Motor neuron (in vitro differentiated cells): ENCODE results near the gene SLC26A2. TPM values are rescaled to one million over a fixed set of nuclear protein-coding genes. Genes with fewer than 3 reads are reported as not detected.

Experiments used
- ATAC-seq, 8 experiments: fragments of 200-7000 bp; cut with Tn5 transposase; replicated peaks in 6 of 8; 2 replicates each; pipeline ENCODE4 v1.8.0; 2021; ENCODE audit warnings: mild to moderate bottlenecking in 8 of 8, moderate library complexity in 8 of 8
- H3K27ac ChIP-seq, 2 donors: fragments of 250-450 bp; sonication (Bioruptor Pico); 2 replicates each; pipeline ENCODE4 v1.9.0; 2021; ENCODE audit warnings: antibody characterized with exemption in 2 of 2, mild to moderate bottlenecking in 2 of 2, moderate library complexity in 1 of 2
- H3K4me1 ChIP-seq, 2 donors: fragments of 250-450 bp; sonication (Bioruptor Pico); replicated peaks in 1 of 2; 2 replicates each; pipeline ENCODE4 v1.6.1; 2021; ENCODE audit warnings: antibody characterized with exemption in 2 of 2, mild to moderate bottlenecking in 2 of 2, moderate library complexity in 1 of 2
- H3K4me3 ChIP-seq, 5 donors: fragments of 250-450 bp; sonication (Bioruptor Pico); 2 replicates each; pipeline ENCODE4 v1.9.0; 2021; ENCODE audit warnings: antibody characterized with exemption in 5 of 5, mild to moderate bottlenecking in 5 of 5, moderate library complexity in 4 of 5
- WGBS, 10 experiments: fragments of 450-650 bp; shearing (Covaris generic); methylation state at CpG; one replicate each; pipeline ENCODE4 v1.0.0; 2022; 5-methylcytosine and 5-hydroxymethylcytosine counted together
- in situ Hi-C, 9 experiments: fragments of 400-800 bp; cut with MboI; loops; one replicate each; pipeline ENCODE4 v1.15.0; 2021; ENCODE audit warnings: low sequenced_read_pairs in 9 of 9, low pct_unique_long_range_greater_than_20kb in 2 of 9; ENCODE audit not compliant: unreplicated experiment in 9 of 9
- total RNA-seq, 8 experiments: library from RNA; unstranded; fragments of 300-600 nt; gene quantifications; 2 replicates each; pipeline versions ENCODE4 v1.2.3 to v1.2.4, GENCODE V29; 2022

SLC26A2 gene
- total RNA-seq, 8 experiments from 2014 or later = 6.9 to 17.0 (median 8.1) TPM

DNA sequence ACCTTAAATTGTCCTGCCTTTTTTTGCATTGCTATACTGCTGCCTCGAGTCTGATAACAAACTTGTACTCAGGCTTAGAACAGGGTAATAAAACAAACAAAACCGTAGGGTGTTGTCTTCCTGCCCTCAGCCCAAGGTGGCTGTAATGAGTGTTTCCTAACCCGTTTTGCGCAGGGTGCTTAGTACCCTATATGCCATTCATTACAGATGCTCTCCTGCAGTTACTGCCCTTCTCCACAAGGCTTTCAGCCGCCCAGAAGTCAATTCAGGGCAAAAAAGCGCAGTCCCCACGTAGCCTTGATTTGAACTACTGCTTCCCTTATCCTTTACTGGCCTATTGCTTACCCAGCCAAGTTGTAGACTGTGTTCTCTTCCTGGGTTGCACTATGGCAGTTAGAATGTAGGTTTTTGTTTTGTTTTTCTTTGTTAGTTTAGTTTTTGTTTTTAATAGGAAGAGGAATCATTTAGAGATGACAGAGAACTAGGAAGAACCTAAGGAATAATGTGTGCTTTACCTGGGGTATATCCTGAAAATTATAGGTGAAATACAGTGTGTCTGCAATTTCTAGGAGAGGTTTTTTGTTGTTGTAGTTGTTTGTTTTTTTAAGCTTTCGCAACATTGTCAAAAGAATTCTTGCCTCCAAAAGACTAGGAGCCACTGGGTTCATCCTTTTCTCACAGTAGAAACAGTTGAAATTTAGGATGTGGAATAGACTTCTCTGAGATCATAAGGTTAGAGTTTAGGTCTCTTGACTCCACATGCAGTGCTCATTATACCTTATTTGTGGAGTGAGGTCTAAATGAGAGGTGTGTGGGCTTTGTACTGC is 41.3 kb downstream of the SLC26A2 start:
- ATAC-seq = peak in 4 of 8 experiments; percentile 4 to 51 (median 22)
- in situ Hi-C loops = no loop called here
- H3K27ac ChIP-seq = no peak overlapping the region
- WGBS, 10 experiments = 0 to 55% (median 19%) methylated on average over 1 to 7 of the region's 8 CpGs; no CpG with 5 or more reads in 1 of the 10 experiments
- peaks cover 12 to 18% of the 10 kb centered on the region in 2 donors for H3K4me1 ChIP-seq
- peak overlapping the region; percentile 60 to 96 (median 91) for H3K4me3 ChIP-seq

DNA sequence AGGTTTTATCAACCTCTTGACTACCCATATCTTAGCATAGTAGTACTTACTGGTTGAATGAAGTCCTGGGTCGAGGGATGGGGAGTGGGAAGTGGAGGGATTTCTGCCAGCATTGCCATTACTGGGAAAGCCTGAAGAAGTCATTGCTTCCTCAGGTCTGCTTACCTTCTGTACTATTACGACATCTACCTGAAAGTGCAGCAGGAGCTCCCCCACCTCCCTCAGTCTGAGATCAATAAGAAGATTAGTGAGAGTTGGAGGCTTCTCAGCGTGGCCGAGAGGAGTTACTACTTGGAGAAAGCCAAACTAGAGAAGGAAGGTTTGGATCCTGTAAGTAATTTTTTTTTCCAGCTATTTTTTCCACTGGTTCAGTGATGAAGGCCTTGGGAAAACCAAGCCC is 45.8 kb downstream of the SLC26A2 start:
- 76 to 100% (median 95%) methylated on average over 2 to 4 of the region's 4 CpGs; no CpG with 5 or more reads in 2 of the 10 experiments for WGBS, 10 experiments
- H3K27ac ChIP-seq = no peak overlapping the region
- in situ Hi-C loops = no loop called here
- H3K4me3 ChIP-seq = no peak overlapping the region
- peaks cover 5 to 8% of the 10 kb centered on the region in 2 donors for H3K4me1 ChIP-seq
- ATAC-seq = no peak

DNA sequence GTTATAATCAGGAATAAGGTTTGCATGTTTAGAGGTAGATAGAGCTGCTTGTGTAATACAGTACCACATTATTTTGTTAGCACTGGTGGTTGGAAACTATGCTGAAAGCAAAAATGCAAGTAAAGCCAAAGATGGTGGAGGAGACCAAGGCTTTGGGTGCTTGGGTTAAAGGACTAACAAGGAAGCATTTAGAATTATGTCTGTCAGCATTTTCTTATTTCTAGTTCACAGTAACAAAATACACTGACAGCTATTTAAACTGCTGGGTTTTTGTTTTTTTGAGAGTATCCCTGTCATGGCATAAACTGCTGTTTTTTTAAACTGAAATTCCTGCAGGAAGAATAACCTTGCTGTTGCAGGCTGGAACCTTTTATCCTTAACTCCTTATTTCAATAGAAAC is 46.5 kb downstream of the SLC26A2 start:
- Histone ChIP-seq H3K4me3 (no peak overlapping the region), H3K4me1 (peaks cover 5 to 6% of the 10 kb centered on the region in 2 donors), H3K27ac (no peak overlapping the region)
- ATAC-seq = no peak
- in situ Hi-C loops = no loop called here

DNA sequence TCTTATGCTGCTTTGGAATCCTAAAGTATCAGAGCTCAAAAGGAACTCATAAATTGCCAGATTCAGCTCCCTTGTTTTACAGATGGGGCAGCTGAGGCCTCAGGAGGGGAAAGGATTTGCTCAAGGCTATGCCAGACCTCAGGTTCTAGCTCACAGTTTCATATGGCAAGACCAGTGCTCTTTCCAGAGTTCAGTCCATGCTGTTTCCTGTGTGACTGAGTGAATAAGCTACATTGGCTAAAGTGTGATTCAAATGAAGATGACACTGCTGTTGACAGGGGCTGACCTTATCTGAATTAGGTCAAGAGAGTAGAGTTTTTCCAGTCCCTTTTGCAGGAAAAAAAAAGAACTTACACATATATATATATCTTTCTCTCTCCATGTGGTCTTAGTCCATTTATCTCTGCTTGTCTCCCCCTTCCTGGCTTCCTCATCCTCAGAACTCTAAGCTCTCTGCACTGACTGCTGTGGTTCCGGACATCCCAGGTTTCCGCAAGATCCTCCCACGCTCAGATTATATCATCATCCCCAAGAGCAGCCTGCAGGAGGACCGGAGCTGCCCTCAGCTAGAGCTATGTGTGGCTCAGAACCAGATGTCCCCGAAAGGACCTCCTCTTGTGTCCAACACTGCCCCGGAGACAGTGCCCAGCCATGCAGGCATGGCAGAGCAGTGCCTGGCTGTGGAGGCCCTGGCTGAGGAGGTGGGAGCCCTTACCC is 49.3 kb downstream of the SLC26A2 start:
- no peak overlapping the region for H3K4me3 ChIP-seq
- no peak overlapping the region for H3K27ac ChIP-seq
- no peaks in the 10 kb centered on the region for H3K4me1 ChIP-seq
- in situ Hi-C loops = no loop called here
- ATAC-seq = no peak
- 55 to 100% (median 93%) methylated on average over 2 to 6 of the region's 6 CpGs; no CpG with 5 or more reads in 4 of the 10 experiments for WGBS, 10 experiments

DNA sequence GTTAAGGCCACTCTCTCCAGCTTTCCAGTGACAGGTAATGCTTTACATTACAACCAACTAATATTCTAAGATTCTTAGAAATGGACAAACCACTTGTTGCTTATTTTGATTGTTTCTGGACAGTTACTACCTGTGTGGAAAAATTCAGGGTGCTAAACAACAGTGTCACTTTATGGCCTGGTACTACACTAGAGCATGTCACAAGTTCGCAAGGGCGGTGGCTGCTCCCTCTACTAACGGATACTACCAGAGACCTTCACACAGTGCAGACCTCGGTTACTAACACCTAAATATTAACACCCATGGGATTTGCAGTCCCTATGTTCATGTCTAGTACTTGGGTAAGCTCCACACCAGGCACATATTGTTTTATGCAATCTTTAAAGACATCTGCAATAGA is 53.4 kb downstream of the SLC26A2 start:
- Histone ChIP-seq H3K27ac (no peak overlapping the region), H3K4me3 (no peak overlapping the region), H3K4me1 (no peaks in the 10 kb centered on the region)
- 90 to 100% (median 100%) methylated on average over 1 to 4 of the region's 4 CpGs; no CpG with 5 or more reads in 2 of the 10 experiments for WGBS, 10 experiments
- no peak for ATAC-seq
- in situ Hi-C loops = no loop called here

DNA sequence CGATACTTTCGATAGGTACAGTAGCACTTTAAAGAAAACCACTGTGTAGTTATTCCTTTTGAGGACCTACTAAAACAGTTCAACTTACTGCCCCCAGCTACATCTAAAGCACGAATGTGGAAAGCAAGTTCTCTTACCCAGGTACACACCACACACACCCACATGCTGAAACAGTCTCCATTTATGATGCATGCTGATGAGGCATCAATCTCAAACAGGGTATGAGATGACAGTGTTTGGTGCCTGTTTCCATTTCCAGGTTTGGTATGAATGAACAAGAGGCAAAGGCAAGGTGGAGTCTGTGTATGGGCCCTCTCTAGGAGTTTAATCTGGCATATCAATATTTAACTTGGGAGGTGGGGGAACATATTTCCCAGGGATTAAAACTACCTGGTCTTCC is 53.9 kb downstream of the SLC26A2 start:
- no peak overlapping the region for H3K4me3 ChIP-seq
- WGBS, 10 experiments = 85 to 100% (median 100%) methylated on average over 2 to 3 of the region's 3 CpGs
- no peak overlapping the region for H3K27ac ChIP-seq
- H3K4me1 ChIP-seq = no peaks in the 10 kb centered on the region
- no peak for ATAC-seq
- in situ Hi-C loops = no loop called here

DNA sequence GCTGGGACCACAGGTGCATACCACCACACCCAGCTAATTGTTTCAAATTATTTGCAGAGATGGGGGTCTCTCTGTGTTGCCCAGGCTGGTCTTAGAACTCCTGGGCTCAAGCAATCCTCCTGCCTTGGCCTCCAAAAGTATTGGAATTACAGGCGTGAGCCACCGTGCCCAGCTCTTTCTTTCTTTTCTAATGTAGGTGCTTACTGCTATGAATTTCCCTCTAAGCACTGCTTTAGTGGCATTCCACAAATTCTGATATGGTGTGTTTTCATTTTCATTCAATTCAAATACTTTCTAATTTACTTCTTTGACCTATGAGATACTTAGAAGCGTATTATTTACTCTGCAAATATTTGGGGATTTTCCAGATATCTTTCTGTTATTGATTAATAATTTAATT is 54.9 kb downstream of the SLC26A2 start:
- Histone ChIP-seq H3K4me1 (no peaks in the 10 kb centered on the region), H3K27ac (no peak overlapping the region), H3K4me3 (no peak overlapping the region)
- no peak for ATAC-seq
- 83 to 100% (median 99%) methylated on average over 1 to 3 of the region's 3 CpGs for WGBS, 10 experiments
- in situ Hi-C loops = no loop called here

DNA sequence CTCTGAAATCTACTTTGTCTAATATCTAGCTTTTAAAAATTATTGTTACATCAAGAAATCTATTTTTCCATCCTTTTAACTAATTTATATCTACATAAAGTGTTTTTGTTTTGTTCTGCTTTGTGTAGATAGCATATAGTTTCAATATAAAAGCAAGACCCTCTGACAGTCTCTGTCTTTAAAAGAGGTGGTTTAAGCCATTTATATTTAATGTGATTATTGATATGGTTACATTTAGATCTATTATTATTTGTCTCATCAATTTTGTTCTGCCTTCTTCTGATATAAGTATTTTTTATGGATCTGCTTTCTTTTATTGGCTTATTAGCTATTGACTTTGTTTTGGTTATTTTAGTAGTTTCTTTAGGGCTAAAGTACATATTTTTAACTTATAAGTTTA is 56.0 kb downstream of the SLC26A2 start:
- in situ Hi-C loops = no loop called here
- no peak for ATAC-seq
- no peak overlapping the region for H3K27ac ChIP-seq

DNA sequence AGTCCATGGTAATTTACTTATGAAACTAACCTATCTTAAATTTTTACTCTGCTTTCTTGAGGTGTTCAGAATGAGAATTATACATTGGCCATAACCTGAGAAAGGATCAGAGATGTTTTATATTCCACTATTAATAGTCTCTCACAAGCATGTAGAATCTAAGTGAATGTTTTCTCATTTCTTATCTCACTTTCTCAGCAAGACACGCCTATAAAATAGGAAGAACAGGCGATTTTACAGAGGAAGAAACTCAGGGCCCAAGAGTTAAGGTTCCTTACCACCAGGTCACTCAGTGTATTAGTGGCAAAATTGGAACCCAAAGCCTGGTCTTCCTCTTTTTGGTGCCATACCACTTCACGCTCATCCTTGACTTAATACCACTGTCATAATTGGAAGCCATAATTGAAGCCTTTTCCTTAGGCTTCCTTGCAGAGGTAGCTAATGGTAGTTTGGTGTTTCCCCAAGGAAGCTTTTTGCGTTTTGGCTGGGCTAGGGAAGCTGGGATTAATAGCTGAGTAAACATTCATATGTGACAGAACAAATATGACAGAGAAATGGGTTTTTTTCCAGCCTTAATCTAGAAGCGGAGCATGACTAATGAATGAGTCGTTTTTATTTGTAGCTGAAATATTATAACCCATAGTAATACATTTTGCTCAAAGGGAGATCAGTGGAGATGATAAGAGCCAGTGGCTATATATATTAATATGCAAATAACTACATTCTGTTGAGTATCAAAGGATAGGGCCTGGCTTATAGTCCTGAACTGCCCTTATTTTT is 56.9 kb downstream of the SLC26A2 start:
- WGBS, 10 experiments = 62 to 100% (median 86%) methylated on average over 1 to 6 of the region's 6 CpGs
- H3K27ac ChIP-seq = no peak overlapping the region
- ATAC-seq = peak in 1 of 8 experiments; percentile 35
- in situ Hi-C loops = no loop called here
- H3K4me3 ChIP-seq = no peak overlapping the region
- H3K4me1 ChIP-seq = no peaks in the 10 kb centered on the region

More for the DNA sequence above, 56.0 kb downstream of the SLC26A2 start:
- Histone ChIP-seq H3K4me1 (no peaks in the 10 kb centered on the region), H3K4me3 (no peak overlapping the region)

DNA sequence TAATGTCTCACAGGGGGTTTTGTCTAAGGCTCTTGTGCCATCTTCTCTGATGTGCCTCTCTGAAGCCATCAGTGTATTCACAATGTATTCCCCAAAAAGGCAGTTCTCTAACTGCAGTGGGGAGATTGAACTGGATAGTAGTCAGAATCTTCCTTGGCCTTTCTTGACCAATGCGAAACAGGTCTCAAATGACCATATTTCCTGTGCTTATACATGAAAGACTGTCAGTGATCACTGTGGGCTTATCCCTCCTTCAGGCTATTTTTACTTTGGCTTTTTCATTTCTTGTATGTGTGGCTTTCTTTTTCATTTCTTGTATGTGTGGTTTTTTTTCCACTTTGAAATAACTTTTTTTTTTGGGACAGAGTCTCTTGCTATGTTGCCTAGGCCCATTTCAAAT is 59.7 kb downstream of the SLC26A2 start:
- no peaks in the 10 kb centered on the region for H3K4me1 ChIP-seq
- H3K4me3 ChIP-seq = no peak overlapping the region
- no peak for ATAC-seq
- WGBS, 10 experiments = 80 to 100% (median 100%) methylated on average over 1 of the region's 1 CpG; no CpG with 5 or more reads in 4 of the 10 experiments
- no peak overlapping the region for H3K27ac ChIP-seq
- in situ Hi-C loops = no loop called here

DNA sequence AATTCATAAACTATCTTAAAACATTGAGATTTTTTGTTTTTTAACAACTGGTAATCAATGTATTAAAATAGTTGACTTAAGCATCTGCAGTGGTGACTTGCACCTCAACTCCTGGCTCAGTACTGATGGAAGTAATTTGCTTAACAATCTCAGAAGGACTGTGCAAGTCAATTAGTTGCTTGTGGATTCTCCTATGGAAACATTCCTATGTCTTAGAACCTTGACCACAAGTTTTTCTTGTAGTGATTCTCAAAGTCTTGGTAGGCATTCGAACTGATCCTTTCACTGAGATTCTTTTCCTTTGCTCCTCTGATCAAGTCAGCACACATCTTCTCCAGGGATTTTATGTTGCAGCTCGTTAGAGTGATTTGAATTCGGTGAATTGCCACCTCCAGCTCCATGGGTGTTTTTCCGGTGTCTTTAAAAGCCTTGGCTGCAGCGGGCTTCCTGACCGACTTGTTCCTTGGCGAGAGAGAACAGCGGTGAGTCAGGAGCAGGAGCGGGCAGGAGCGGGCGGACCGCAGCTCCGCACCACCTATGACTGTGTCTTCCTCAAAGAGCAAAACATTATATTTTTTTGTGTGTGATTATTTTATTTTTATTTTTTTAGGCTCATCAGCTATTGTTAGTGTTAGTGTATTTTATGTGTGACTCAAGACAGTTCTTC is 61.1 kb downstream of the SLC26A2 start:
- no peak for ATAC-seq
- Histone ChIP-seq H3K27ac (no peak overlapping the region), H3K4me3 (no peak overlapping the region), H3K4me1 (no peaks in the 10 kb centered on the region)
- in situ Hi-C loops = no loop called here
- 41 to 100% (median 80%) methylated on average over 1 to 12 of the region's 13 CpGs; no CpG with 5 or more reads in 1 of the 10 experiments for WGBS, 10 experiments

DNA sequence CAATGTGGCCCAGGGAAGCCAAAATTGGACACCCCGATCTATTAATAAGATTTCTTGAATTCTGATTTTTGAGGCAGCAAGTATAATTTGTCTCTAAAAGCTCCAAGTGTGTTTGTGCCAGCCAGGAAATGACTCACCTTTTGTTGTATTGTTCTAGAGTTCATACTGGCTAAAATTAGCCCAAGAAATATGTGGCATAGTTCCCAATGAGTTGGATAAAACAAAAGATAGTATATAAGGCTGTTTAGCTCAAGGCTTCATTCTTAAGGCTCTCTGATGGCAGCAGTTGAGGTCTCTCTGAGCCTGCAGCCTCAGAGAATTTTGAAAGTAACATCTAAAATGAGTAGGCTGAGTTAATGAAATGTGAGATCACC is 61.6 kb downstream of the SLC26A2 start:
- H3K4me3 ChIP-seq = no peak overlapping the region
- no peaks in the 10 kb centered on the region for H3K4me1 ChIP-seq
- WGBS, 10 experiments = 43 to 100% (median 85%) methylated on average over 1 of the region's 1 CpG; no CpG with 5 or more reads in 4 of the 10 experiments
- in situ Hi-C loops = no loop called here
- ATAC-seq = peak in 1 of 8 experiments; percentile 51
- no peak overlapping the region for H3K27ac ChIP-seq

DNA sequence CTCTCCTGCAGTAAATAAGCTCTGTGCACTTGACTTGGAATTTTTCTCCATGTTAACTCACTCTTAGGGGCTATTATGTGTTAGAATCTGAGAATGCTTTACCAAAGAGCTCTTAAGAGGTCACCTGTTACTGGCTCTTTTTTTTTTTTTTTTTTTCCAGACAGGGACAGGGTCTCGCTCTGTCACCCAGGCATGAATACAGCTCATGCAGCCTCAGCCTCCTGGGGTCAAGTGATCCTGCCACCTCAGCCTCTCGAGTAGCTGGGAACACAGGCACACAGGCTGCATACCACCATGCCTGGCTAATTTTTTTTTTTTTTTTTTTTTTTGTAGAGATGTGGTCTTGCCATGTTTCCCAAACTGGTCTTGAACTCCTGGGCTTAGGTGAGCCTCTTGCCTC is 62.1 kb downstream of the SLC26A2 start:
- no peak overlapping the region for H3K27ac ChIP-seq
- in situ Hi-C loops = no loop called here
- WGBS, 10 experiments = 33 to 100% (median 80%) methylated on average over 1 to 2 of the region's 2 CpGs; no CpG with 5 or more reads in 5 of the 10 experiments

More for the DNA sequence above, 62.1 kb downstream of the SLC26A2 start:
- Histone ChIP-seq H3K4me1 (no peaks in the 10 kb centered on the region), H3K4me3 (no peak overlapping the region)
- no peak for ATAC-seq
